ENCODE measurements around the gene PON3. TPM values are rescaled to one million over a fixed set of nuclear protein-coding genes. Genes with fewer than 3 reads are reported as not detected.
A peak's percentile ranks its signal among the peaks of the same experiment; 100 is the strongest.

The PON3 gene
- total and polyA plus RNA-seq, 2 of the 13 experiments (the other 11 are each of a cell fraction or from before 2014, with no cell fraction given), result 23.6 to 37.8 TPM

- TF ChIP-seq, protein P1, sequence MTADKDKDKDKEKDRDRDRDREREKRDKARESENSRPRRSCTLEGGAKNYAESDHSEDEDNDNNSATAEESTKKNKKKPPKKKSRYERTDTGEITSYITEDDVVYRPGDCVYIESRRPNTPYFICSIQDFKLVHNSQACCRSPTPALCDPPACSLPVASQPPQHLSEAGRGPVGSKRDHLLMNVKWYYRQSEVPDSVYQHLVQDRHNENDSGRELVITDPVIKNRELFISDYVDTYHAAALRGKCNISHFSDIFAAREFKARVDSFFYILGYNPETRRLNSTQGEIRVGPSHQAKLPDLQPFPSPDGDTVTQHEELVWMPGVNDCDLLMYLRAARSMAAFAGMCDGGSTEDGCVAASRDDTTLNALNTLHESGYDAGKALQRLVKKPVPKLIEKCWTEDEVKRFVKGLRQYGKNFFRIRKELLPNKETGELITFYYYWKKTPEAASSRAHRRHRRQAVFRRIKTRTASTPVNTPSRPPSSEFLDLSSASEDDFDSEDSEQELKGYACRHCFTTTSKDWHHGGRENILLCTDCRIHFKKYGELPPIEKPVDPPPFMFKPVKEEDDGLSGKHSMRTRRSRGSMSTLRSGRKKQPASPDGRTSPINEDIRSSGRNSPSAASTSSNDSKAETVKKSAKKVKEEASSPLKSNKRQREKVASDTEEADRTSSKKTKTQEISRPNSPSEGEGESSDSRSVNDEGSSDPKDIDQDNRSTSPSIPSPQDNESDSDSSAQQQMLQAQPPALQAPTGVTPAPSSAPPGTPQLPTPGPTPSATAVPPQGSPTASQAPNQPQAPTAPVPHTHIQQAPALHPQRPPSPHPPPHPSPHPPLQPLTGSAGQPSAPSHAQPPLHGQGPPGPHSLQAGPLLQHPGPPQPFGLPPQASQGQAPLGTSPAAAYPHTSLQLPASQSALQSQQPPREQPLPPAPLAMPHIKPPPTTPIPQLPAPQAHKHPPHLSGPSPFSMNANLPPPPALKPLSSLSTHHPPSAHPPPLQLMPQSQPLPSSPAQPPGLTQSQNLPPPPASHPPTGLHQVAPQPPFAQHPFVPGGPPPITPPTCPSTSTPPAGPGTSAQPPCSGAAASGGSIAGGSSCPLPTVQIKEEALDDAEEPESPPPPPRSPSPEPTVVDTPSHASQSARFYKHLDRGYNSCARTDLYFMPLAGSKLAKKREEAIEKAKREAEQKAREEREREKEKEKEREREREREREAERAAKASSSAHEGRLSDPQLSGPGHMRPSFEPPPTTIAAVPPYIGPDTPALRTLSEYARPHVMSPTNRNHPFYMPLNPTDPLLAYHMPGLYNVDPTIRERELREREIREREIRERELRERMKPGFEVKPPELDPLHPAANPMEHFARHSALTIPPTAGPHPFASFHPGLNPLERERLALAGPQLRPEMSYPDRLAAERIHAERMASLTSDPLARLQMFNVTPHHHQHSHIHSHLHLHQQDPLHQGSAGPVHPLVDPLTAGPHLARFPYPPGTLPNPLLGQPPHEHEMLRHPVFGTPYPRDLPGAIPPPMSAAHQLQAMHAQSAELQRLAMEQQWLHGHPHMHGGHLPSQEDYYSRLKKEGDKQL (CRISPR knock-in tag; IDR thresholded peaks at IDR 0.05; ENCODE audit: low read depth), result no peak
- TF ChIP-seq ZBTB38 (CRISPR knock-in tag; IDR thresholded peaks at IDR 0.05), result peak; percentile 19; the same call in 1 of the 2 replicates
- TF ChIP-seq HOMEZ (CRISPR knock-in tag; IDR thresholded peaks at IDR 0.05; ENCODE audit: low read depth), result no peak
- peak; percentile 44; the same call in 1 of the 2 replicates for TF ChIP-seq ZNF646 (CRISPR knock-in tag; IDR thresholded peaks at IDR 0.05)
- no peak for TF ChIP-seq STAG1 (CRISPR knock-in tag; IDR thresholded peaks at IDR 0.05)
- no peak for TF ChIP-seq ARNT (IDR thresholded peaks at IDR 0.05)
- TF ChIP-seq HNF4A (CRISPR knock-in tag; IDR thresholded peaks at IDR 0.05), result no peak
- no peak for TF ChIP-seq ZKSCAN5 (CRISPR knock-in tag; IDR thresholded peaks at IDR 0.05)
- no peak for TF ChIP-seq NR1H2 (CRISPR knock-in tag; IDR thresholded peaks at IDR 0.05; ENCODE audit: borderline replicate concordance, low read depth)
- TF ChIP-seq ZNF121 (CRISPR knock-in tag; IDR thresholded peaks at IDR 0.05), result peak; percentile 88
- no peak for TF ChIP-seq GLI4 (CRISPR knock-in tag; IDR thresholded peaks at IDR 0.05; ENCODE audit: borderline replicate concordance)
- no peak for TF ChIP-seq ZBTB20 (CRISPR knock-in tag; IDR thresholded peaks at IDR 0.05; ENCODE audit: borderline replicate concordance, low read depth)
- TF ChIP-seq ZMYM3 (CRISPR knock-in tag; IDR thresholded peaks at IDR 0.05), result peak; percentile 90
- 0 out of 2 replicates have a peak, but pooled peaks have one; percentile 2 for TF ChIP-seq SIN3A (IDR thresholded peaks at IDR 0.05; ENCODE audit: borderline replicate concordance, low read depth, low read length)
- 0 out of 2 replicates have a peak, but pooled peaks have one; percentile 56 for TF ChIP-seq BRF2 (CRISPR knock-in tag; IDR thresholded peaks at IDR 0.05)
- TF ChIP-seq POLR2AphosphoS2 (IDR thresholded peaks at IDR 0.05; ENCODE audit: low read depth, low read length), result no peak
Observed at GRCh38 chr7:95435422-95435780, 39.2 kb upstream of the PON3 start (continued).

All from HepG2 (cell line).